ENCODE data around the gene ADARB1.

- TF ChIP-seq CTCF (IDR thresholded peaks at IDR 0.05), result no peak
- no peak for TF ChIP-seq EP300 (IDR thresholded peaks at IDR 0.05)
- no peak for TF ChIP-seq POLR2A (IDR thresholded peaks at IDR 0.05)
These were observed 5.0 kb downstream of the ADARB1 start for GRCh38 chr21:45079351-45079750.

Measured in ovary (tissue), 3 donors.